MM.1S (cell line): Measurements from ENCODE around the gene MRPL27.

Source experiments
- DNase-seq: peaks from one replicate; pipeline ENCODE4 v3.0.0-alpha.2; 2015
- H2AFZ ChIP-seq: fragments of 300-600 bp; sonication (generic); 2 replicates; pipeline ENCODE4 v1.6.0; 2016; ENCODE audit warnings: antibody characterized with exemption, low read length
- H3F3A ChIP-seq: fragments of 300-600 bp; sonication (generic); 2 replicates; pipeline ENCODE4 v1.6.1; 2016; ENCODE audit warnings: mild to moderate bottlenecking, antibody characterized with exemption, low read length, moderate library complexity, mixed read lengths; ENCODE audit not compliant: insufficient read depth
- H3K27ac ChIP-seq: fragments of 300-600 bp; sonication (generic); 2 replicates; pipeline ENCODE4 v1.5.1; 2016; ENCODE audit warnings: mild to moderate bottlenecking, low read length
- H3K27me3 ChIP-seq: fragments of 300-600 bp; sonication (generic); replicated peaks from 2 replicates; pipeline ENCODE4 v1.6.0; 2016; ENCODE audit warnings: low read length; ENCODE audit not compliant: insufficient read depth
- H3K36me3 ChIP-seq: fragments of 300-600 bp; sonication (generic); replicated peaks from 2 replicates; pipeline ENCODE4 v1.6.1; 2016; ENCODE audit warnings: mild to moderate bottlenecking, low read length, mixed read lengths; ENCODE audit not compliant: insufficient read depth
- H3K4me1 ChIP-seq: fragments of 300-600 bp; sonication (generic); 2 replicates; pipeline ENCODE4 v1.6.1; 2016; ENCODE audit warnings: low read length, mixed read lengths
- H3K4me2 ChIP-seq: fragments of 300-600 bp; sonication (generic); 2 replicates; pipeline ENCODE4 v1.6.0; 2016; ENCODE audit warnings: low read depth, low read length
- H3K4me3 ChIP-seq: fragments of 300-600 bp; sonication (generic); 2 replicates; pipeline ENCODE4 v1.5.1; 2016; ENCODE audit warnings: low read length, mixed read lengths
- H3K79me2 ChIP-seq: fragments of 300-600 bp; sonication (generic); 2 replicates; pipeline ENCODE4 v1.6.1; 2016; ENCODE audit warnings: mixed run types, low read length, mixed read lengths
- H3K9ac ChIP-seq: fragments of 300-600 bp; sonication (generic); 2 replicates; pipeline ENCODE4 v1.6.1; 2016; ENCODE audit warnings: low read length, mixed read lengths
- H3K9me2 ChIP-seq: fragments of 300-600 bp; sonication (generic); replicated peaks from 2 replicates; pipeline ENCODE4 v1.6.1; 2016; ENCODE audit warnings: mild to moderate bottlenecking, low read length, mixed read lengths; ENCODE audit not compliant: insufficient read depth
- H3K9me3 ChIP-seq: fragments of 300-600 bp; sonication (generic); replicated peaks from 2 replicates; pipeline ENCODE4 v1.6.1; 2016; ENCODE audit warnings: mild to moderate bottlenecking, low read length, mixed read lengths; ENCODE audit not compliant: insufficient read depth
- H4K20me1 ChIP-seq: fragments of 300-600 bp; sonication (generic); 2 replicates; pipeline ENCODE4 v1.6.1; 2016; ENCODE audit warnings: mild to moderate bottlenecking, low read length, moderate library complexity, mixed read lengths; ENCODE audit not compliant: insufficient read depth
- CTCF ChIP-seq: fragments of 300-600 bp; sonication (generic); IDR thresholded peaks from 2 replicates; pipeline ENCODE4 v1.5.1; 2016; ENCODE audit warnings: antibody characterized with exemption, low read length, mixed read lengths
- EZH2 ChIP-seq: fragments of 300-600 bp; sonication (generic); optimal IDR thresholded peaks from 2 replicates; pipeline ENCODE3; 2017; ENCODE audit warnings: low read depth, mild to moderate bottlenecking, antibody characterized with exemption, low read length, mixed read lengths
- EZH2phosphoT487 ChIP-seq: fragments of 300-600 bp; sonication (generic); IDR thresholded peaks from 2 replicates; pipeline ENCODE4 v1.6.1; 2018; ENCODE audit warnings: antibody characterized with exemption, low read length

The MRPL27 gene

GRCh38 chr17:50348522-50349242 lies 24.3 kb downstream of the MRPL27 start:
- H2AFZ ChIP-seq = no peak overlapping the region
- H3K9me3 ChIP-seq = no peaks in the 10 kb centered on the region
- H3K9ac ChIP-seq = no peak overlapping the region
- TF ChIP-seq EZH2phosphoT487 = no peak
- no peak for TF ChIP-seq CTCF
- no peak for TF ChIP-seq EZH2
- H3K9me2 ChIP-seq = no peaks in the 10 kb centered on the region
- H3K27ac ChIP-seq = no peak overlapping the region
- H3K79me2 ChIP-seq = peaks cover 13% of the 10 kb centered on the region
- no peaks in the 10 kb centered on the region for H3K36me3 ChIP-seq
- no peak for DNase-seq
- H3F3A ChIP-seq = no peaks in the 10 kb centered on the region
- H3K4me3 ChIP-seq = no peak overlapping the region
- no peaks in the 10 kb centered on the region for H3K4me1 ChIP-seq
- H3K4me2 ChIP-seq = no peak overlapping the region
- H4K20me1 ChIP-seq = no peaks in the 10 kb centered on the region
- H3K27me3 ChIP-seq = peaks cover 4% of the 10 kb centered on the region; the same call in 1 of the 2 replicates

- Histone ChIP-seq H3K4me3 (no peak overlapping the region), H2AFZ (no peak overlapping the region), H3K4me1 (no peaks in the 10 kb centered on the region), H3K27me3 (peaks cover 4% of the 10 kb centered on the region; the same call in 1 of the 2 replicates), H3K9me3 (no peaks in the 10 kb centered on the region), H3K27ac (no peak overlapping the region), H3K79me2 (peaks cover 13% of the 10 kb centered on the region), H3K9me2 (no peaks in the 10 kb centered on the region), H3K9ac (no peak overlapping the region), H3K36me3 (no peaks in the 10 kb centered on the region), H4K20me1 (no peaks in the 10 kb centered on the region), H3K4me2 (no peak overlapping the region), H3F3A (no peaks in the 10 kb centered on the region)
- TF ChIP-seq CTCF (no peak), EZH2 (no peak), EZH2phosphoT487 (no peak)
- no peak for DNase-seq
Observed at GRCh38 chr17:50347894-50348291, 25.1 kb downstream of the MRPL27 start.

GRCh38 chr17:50347117-50347893 lies 25.7 kb downstream of the MRPL27 start:
- Histone ChIP-seq H3K79me2 (peaks cover 13% of the 10 kb centered on the region), H4K20me1 (no peaks in the 10 kb centered on the region)

More at GRCh38 chr17:50347117-50347893, 25.7 kb downstream of the MRPL27 start:
- Histone ChIP-seq H3K4me2 (peak overlapping the region; percentile 87), H2AFZ (no peak overlapping the region), H3K4me1 (no peaks in the 10 kb centered on the region), H3K9me3 (no peaks in the 10 kb centered on the region), H3K27me3 (peaks cover 4% of the 10 kb centered on the region; the same call in 1 of the 2 replicates), H3K36me3 (no peaks in the 10 kb centered on the region), H3K27ac (no peak overlapping the region), H3K9ac (peak overlapping the region; percentile 84), H3F3A (no peaks in the 10 kb centered on the region), H3K9me2 (no peaks in the 10 kb centered on the region), H3K4me3 (peak overlapping the region; percentile 92)
- DNase-seq = no peak
- TF ChIP-seq EZH2 = no peak
- no peak for TF ChIP-seq EZH2phosphoT487
- TF ChIP-seq CTCF = no peak
